ENCODE results near the gene METTL4.

- TF ChIP-seq POLR2AphosphoS5 (IDR thresholded peaks at IDR 0.05): no peak
- no peak for TF ChIP-seq POLR2A (IDR thresholded peaks at IDR 0.05)
Observed at GRCh38 chr18:2494921-2495320, 76.4 kb downstream of the METTL4 start.
